Measurements from ENCODE around the gene UBASH3B.

GRCh38 chr11:122758339-122758738 is 102.8 kb downstream of the UBASH3B start:
- TF ChIP-seq, protein P1, sequence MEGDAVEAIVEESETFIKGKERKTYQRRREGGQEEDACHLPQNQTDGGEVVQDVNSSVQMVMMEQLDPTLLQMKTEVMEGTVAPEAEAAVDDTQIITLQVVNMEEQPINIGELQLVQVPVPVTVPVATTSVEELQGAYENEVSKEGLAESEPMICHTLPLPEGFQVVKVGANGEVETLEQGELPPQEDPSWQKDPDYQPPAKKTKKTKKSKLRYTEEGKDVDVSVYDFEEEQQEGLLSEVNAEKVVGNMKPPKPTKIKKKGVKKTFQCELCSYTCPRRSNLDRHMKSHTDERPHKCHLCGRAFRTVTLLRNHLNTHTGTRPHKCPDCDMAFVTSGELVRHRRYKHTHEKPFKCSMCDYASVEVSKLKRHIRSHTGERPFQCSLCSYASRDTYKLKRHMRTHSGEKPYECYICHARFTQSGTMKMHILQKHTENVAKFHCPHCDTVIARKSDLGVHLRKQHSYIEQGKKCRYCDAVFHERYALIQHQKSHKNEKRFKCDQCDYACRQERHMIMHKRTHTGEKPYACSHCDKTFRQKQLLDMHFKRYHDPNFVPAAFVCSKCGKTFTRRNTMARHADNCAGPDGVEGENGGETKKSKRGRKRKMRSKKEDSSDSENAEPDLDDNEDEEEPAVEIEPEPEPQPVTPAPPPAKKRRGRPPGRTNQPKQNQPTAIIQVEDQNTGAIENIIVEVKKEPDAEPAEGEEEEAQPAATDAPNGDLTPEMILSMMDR (conservative IDR thresholded peaks at IDR 0.05 in 1 of 2, IDR thresholded peaks at IDR 0.05 in 1 of 2; ENCODE audit: low read depth in 1 of 2, low read length in 2 of 2) = no peak
- TF ChIP-seq EZH2 (IDR thresholded peaks at IDR 0.05; ENCODE audit: low read length, missing control alignments) = no peak

Measured in fibroblast of lung (primary cell).